HepG2 (cell line): Measurements from ENCODE around the gene SHPK. TPM values are rescaled to one million over a fixed set of nuclear protein-coding genes. Genes with fewer than 3 reads are reported as not detected.
A peak's percentile ranks its signal among the peaks of the same experiment; 100 is the strongest.

Source experiments
- ATF5 ChIP-seq: sonication (generic); formaldehyde crosslinking; IDR thresholded peaks from 2 replicates; pipeline ENCODE4 v1.4.0; 2020; ENCODE audit warnings: mild to moderate bottlenecking, low read depth, missing genetic modification reagents
- BHLHE40 ChIP-seq: IDR thresholded peaks from 2 replicates; pipeline ENCODE4 v1.6.1; 2011; ENCODE audit warnings: low read length, improper control_type of control experiment
- EEA1 ChIP-seq: sonication (generic); formaldehyde crosslinking; IDR thresholded peaks from 2 replicates; pipeline ENCODE4 v1.5.1; 2020; ENCODE audit warnings: mild to moderate bottlenecking, missing genetic modification reagents, borderline replicate concordance
- FOXO1 ChIP-seq: sonication (generic); formaldehyde crosslinking; IDR thresholded peaks from 2 replicates; pipeline ENCODE4 v1.4.0; 2020; ENCODE audit warnings: missing genetic modification reagents
- KLF16 ChIP-seq, 2 experiments: sonication (generic) in 1 of 2; formaldehyde crosslinking in 1 of 2; IDR thresholded peaks; 2 replicates each; pipeline versions ENCODE4 v1.6.1 to v1.8.0; 2016 to 2023; ENCODE audit warnings: missing genetic modification reagents in 2 of 2, missing compliant biosample characterization in 1 of 2
- NR1H2 ChIP-seq: sonication (generic); formaldehyde crosslinking; IDR thresholded peaks from 2 replicates; pipeline ENCODE4 v1.8.1; 2022; ENCODE audit warnings: low read depth, missing genetic modification reagents, borderline replicate concordance
- NR2F6 ChIP-seq, 2 experiments: IDR thresholded peaks; 2 replicates each; pipeline ENCODE4 v1.6.1; 2016; ENCODE audit warnings: antibody characterized with exemption in 1 of 2, mild to moderate bottlenecking in 1 of 2
- SETDB1 ChIP-seq: sonication (generic); formaldehyde crosslinking; IDR thresholded peaks from 2 replicates; pipeline ENCODE4 v1.5.1; 2020; ENCODE audit warnings: missing genetic modification reagents, mild to moderate bottlenecking, borderline replicate concordance
- THYN1 ChIP-seq: sonication (generic); formaldehyde crosslinking; IDR thresholded peaks from 2 replicates; pipeline ENCODE4 v1.8.1; 2023; ENCODE audit warnings: low read depth, mild to moderate bottlenecking, moderate library complexity, missing genetic modification reagents, borderline replicate concordance
- TMF1 ChIP-seq: sonication (generic); formaldehyde crosslinking; IDR thresholded peaks from 2 replicates; pipeline ENCODE4 v1.8.1; 2022; ENCODE audit warnings: low read depth, missing genetic modification reagents
- UBTF ChIP-seq: sonication (generic); formaldehyde crosslinking; IDR thresholded peaks from 2 replicates; pipeline ENCODE4 v1.4.0; 2020; ENCODE audit warnings: mild to moderate bottlenecking, missing genetic modification reagents
- ZBED4 ChIP-seq: sonication (generic); formaldehyde crosslinking; IDR thresholded peaks from 2 replicates; pipeline ENCODE4 v1.4.0; 2020; ENCODE audit warnings: missing genetic modification reagents, borderline replicate concordance
- ZEB1 ChIP-seq: IDR thresholded peaks from 2 replicates; pipeline ENCODE4 v1.6.1; 2012; ENCODE audit warnings: mild to moderate bottlenecking, low read depth, inconsistent platforms; ENCODE audit not compliant: insufficient replicate concordance
- ZNF468 ChIP-seq: sonication (generic); formaldehyde crosslinking; IDR thresholded peaks from 2 replicates; pipeline ENCODE4 v1.8.0; 2022; ENCODE audit warnings: mild to moderate bottlenecking, moderate library complexity, missing genetic modification reagents
- ZNF652 ChIP-seq: IDR thresholded peaks from 2 replicates; pipeline ENCODE4 v1.6.1; 2016; ENCODE audit warnings: low read depth, borderline replicate concordance
- ZSCAN29 ChIP-seq: sonication (generic); formaldehyde crosslinking; conservative IDR thresholded peaks from 2 replicates; pipeline ENCODE4 v1.4.0; 2020; ENCODE audit warnings: mild to moderate bottlenecking, missing genetic modification reagents
- polyA plus RNA-seq, 8 experiments: library from polyadenylated mRNA; depleted of rRNA in 3 of 8; stranded (reverse) in 7 of 8; unstranded in 1 of 8; fragments of >200 nt; fragmentation: Illumina TruSeq in 4 of 8; extraction: Trizol in 4 of 8; gene quantifications; 2 replicates each; pipeline versions ENCODE4 v1.2.1 to v1.2.3, GENCODE V29; 2011 to 2016; ENCODE audit warnings: low read depth in 4 of 8, missing spikeins in 1 of 8, mixed read lengths in 1 of 8; ENCODE audit not compliant: insufficient read depth in 1 of 8
- total RNA-seq, 5 experiments: library from RNA; depleted of rRNA; stranded (reverse); fragments of >200 nt; fragmentation: Illumina TruSeq; extraction: Trizol; gene quantifications; 2 replicates each; pipeline ENCODE4 v1.2.3, GENCODE V29; 2016; ENCODE audit warnings: low read depth in 1 of 5
- TF ChIP-seq, protein P1 (sequence below): sonication (generic); formaldehyde crosslinking; IDR thresholded peaks from 2 replicates; pipeline ENCODE4 v1.4.0; 2020; ENCODE audit warnings: mild to moderate bottlenecking, missing genetic modification reagents
- TF ChIP-seq, protein P2 (sequence below), 2 experiments: sonication (generic) in 1 of 2; formaldehyde crosslinking in 1 of 2; IDR thresholded peaks; 2 replicates each; pipeline versions ENCODE4 v1.5.1 to v1.6.1; 2011 to 2020; ENCODE audit warnings: borderline replicate concordance in 1 of 2, low read depth in 1 of 2, low read length in 1 of 2, mild to moderate bottlenecking in 1 of 2, missing genetic modification reagents in 1 of 2, moderate library complexity in 1 of 2

SHPK gene
- total and polyA plus RNA-seq, 2 of the 13 experiments (the other 11 are each of a cell fraction or from before 2014, with no cell fraction given) = 16.2 to 30.9 TPM

DNA sequence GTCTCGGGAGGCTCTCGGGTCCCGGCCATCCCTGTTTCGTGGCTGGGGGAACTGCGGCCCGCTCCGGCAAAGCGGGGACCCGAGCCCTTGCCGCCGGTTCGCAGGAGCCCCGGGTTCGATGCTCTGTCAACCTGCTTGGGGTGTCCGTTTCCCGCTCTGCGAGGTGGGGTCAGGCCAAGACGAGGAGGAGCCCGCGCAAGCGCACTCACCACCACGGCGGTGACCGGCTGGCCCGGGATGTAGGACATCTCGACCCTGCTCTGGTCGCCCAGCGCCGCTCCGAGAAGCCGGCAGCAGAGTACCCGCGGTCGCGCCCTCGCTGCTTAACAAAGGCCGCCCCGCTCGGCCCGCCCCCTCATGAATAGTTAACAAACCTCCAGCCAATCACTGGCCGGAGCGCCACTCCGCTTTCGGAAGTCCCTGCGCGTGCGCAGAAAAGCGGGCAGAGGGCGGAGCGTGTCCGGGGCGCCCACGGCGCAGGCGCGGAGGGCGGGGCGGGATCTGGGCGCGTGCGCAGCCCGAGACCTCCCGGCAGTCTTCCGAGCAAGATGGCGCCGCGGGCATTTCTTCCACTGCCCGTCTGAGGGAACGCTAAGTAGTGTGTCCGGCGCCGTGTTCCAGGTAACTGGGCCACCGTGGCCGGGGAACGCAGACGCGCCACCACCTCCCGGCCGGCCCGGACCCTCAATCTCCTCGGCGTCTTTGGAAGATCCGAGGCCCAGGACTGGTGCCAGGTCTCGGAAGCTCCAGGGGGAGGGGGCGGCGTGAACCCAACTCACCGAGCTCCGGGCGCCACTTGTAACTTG is 32.4 kb upstream of the SHPK start, which contains the start of the genes EMC6 and TAX1BP3 (continued):
- TF ChIP-seq, protein P1, sequence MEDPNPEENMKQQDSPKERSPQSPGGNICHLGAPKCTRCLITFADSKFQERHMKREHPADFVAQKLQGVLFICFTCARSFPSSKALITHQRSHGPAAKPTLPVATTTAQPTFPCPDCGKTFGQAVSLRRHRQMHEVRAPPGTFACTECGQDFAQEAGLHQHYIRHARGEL (CRISPR knock-in tag) = no peak
- no peak for TF ChIP-seq NR1H2 (CRISPR knock-in tag)
- no peak; a peak in 1 of 4 replicates for TF ChIP-seq KLF16 (CRISPR knock-in tag; IDR thresholded peaks at IDR 0.05)
- peak; percentile 83 for TF ChIP-seq UBTF
- TF ChIP-seq ZBED4 (CRISPR knock-in tag) = no peak; the same call in 1 of the 2 replicates
- TF ChIP-seq, protein P2, sequence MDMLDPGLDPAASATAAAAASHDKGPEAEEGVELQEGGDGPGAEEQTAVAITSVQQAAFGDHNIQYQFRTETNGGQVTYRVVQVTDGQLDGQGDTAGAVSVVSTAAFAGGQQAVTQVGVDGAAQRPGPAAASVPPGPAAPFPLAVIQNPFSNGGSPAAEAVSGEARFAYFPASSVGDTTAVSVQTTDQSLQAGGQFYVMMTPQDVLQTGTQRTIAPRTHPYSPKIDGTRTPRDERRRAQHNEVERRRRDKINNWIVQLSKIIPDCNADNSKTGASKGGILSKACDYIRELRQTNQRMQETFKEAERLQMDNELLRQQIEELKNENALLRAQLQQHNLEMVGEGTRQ (IDR thresholded peaks at IDR 0.05; ENCODE audit: low read depth, low read length) = no peak
- TF ChIP-seq, protein P2 (CRISPR knock-in tag; IDR thresholded peaks at IDR 0.05; ENCODE audit: borderline replicate concordance) = no peak
- no peak for TF ChIP-seq ATF5 (CRISPR knock-in tag)
- TF ChIP-seq NR2F6 (IDR thresholded peaks at IDR 0.05) = no peak
- 0 out of 2 replicates have a peak, but pooled peaks have one; percentile 26 for TF ChIP-seq NR2F6 (CRISPR knock-in tag; IDR thresholded peaks at IDR 0.05)
- no peak for TF ChIP-seq ZNF652
- TF ChIP-seq SETDB1 = no peak
- 0 out of 2 replicates have a peak, but pooled peaks have one; percentile 25 for TF ChIP-seq ZSCAN29
- no peak for TF ChIP-seq TMF1 (CRISPR knock-in tag)
- TF ChIP-seq ZNF468 = 0 out of 2 replicates have a peak, but pooled peaks have one; percentile 71
- no peak for TF ChIP-seq ZEB1
- no peak for TF ChIP-seq BHLHE40
- no peak for TF ChIP-seq FOXO1
- peak; percentile 30; the same call in 1 of the 2 replicates for TF ChIP-seq EEA1 (CRISPR knock-in tag)
- no peak for TF ChIP-seq THYN1 (CRISPR knock-in tag)
